ENCODE results near the gene TFF2. TPM values are rescaled to one million over a fixed set of nuclear protein-coding genes. Genes with fewer than 3 reads are reported as not detected.

TFF2 gene
- polyA plus RNA-seq, 3 donors = 0.13 TPM; not detected in 2

DNA sequence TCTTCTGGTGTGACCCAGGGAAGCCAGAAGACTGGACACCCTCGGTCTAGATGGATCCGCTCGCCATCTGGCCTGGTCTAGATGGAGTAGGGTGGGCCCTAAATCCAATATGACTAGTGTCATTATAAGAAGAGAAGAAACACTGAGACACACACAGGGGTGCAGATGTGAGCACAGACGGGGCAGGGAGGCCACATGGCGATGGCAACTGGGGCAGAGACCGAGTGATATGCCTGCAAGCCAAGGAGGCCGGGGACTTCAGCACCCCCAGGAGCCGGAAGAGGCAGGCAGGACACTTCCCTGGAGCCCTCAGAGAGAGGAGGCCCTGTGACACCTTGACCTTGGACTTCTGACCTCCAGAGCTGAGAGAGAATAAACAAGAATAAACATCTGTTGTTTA lies 30.0 kb downstream of the TFF2 start:
- no peak for DNase-seq

DNA sequence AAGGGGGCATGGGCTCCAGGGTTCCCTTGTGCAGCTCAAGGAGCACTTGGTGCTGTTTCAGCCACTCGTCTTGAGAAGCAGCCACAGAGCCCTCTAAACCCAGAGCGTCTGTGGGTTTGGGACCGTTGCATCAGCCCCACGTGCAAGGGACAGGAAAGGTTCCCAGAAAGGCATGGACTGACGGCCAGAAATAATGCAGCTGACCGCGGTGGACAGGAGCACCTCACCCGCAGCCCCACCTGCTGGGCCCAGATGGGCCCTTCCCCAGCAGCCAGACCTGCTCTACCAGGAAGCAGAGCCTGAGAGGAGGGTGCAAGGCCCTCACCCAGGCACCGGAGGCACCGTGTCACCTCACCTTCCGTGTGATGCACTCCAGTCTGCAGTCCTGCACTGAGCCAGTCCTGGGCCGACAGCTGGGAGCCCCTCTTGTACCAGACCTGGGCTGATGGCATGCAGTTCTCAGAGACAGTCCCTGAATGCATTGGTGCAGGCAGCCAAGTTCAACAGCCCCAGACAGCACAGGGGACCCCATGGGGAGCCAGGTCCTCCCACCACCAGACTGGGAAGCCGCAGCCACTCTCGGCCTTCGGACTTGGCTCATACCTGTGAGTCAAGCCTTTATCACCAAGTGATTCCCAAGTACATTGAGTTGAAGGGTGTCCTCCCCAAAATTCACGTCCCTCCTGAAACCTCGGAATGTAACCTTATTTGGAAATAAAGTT lies 30.8 kb downstream of the TFF2 start:
- no peak for DNase-seq

DNA sequence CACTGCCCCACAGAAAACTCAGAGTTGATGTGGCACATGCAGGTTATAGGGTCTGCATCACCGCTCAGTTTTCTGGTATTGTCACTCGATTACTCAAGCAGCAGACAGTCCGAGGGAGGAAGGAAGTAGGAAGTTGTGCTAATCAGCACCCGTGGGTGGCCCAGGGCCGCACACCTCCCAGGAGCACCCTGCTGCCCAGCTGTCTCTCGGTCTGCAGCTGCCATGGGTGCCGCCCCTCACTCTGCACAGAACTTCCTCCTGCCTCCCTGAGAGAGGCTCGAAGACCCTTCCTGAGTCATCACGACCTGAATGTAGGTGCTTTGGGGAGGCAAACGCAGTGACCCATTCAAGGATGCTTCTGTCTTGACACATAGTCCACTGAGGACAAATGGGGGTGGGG lies 31.4 kb downstream of the TFF2 start:
- no peak for DNase-seq

DNA sequence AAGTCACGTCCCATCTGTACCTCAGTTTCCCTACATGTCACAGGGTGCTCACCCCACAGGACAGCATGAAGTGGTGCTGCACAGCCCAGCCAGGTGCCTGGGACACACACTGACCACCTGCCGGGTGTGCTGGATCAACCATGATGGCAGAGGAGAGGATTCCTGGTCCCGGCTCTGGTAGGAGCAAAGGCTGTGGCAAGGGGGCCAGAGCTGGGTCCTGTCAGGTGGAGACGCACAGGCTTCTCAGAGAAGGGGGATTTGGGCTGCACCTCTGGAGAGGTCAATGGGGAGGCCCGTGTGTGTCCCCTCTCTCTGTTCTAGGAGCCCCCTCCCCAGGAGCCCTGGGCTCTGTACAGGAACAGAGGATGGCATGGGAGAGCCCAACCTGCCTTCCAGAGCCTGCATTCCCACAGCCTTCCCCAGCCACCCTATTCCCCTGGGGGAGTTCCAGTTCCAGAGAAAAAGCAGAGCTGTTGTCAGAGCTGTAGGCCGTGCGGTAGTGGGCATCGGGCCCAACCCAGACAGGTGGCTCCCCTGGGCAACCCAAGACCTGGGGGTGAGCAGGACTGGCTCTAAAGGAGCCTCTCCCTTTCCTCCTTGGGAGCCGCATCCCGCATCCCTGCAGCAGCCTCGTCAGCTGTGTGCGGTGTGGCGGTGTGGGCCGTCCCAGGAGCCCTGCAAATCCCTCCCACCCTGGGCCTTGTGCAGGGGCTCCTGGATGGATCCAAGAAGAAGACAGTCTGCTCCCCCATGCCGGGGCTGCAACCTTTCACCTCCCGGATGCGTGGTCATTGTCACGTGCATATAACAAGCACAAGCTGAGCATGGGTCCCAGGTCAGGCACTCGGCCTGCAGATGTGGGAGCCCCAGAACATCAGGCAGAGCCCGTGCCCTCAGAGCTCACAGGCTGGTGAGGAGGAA lies 32.7 kb downstream of the TFF2 start:
- no peak for DNase-seq

DNA sequence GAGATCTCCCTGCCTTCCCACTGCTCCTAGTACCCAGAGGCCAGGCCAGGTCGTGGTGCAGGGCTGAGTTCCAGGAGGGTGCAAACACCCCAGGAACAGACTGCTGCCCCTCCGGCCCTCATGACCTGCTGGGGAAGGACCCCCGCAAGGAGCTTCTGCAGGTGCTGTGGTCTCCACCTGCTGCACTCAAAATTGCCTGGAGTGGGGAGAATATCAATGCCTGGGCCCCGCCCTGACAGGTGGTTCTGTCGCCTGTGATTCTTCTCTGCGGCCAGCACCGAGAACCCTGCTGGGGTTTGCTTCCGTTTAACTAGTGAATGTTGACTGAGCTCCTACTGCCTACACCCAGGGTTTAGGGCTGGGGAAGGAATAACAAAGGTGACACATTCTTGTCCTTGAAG lies 33.5 kb downstream of the TFF2 start:
- DNase-seq = no peak

DNA sequence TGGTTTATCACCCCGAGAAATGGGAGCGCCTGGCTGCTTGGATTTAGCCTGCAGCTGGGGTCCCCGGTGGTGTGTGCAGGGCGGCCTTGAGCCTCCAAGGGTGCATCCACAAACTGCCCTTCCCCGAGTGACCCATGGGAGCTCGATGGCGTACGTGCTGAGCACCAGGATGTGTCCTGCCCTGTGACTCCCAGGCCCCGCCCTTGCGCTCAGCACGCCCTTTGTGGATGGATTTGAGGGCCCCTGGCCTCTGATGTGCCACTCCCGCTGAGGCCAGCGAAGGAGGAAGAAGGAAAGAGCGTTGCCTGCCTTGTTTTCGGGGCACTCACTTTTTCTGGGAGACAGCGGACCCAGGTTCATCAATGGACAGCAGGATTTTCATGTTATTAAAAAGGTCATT lies 33.9 kb downstream of the TFF2 start:
- DNase-seq = no peak

DNA sequence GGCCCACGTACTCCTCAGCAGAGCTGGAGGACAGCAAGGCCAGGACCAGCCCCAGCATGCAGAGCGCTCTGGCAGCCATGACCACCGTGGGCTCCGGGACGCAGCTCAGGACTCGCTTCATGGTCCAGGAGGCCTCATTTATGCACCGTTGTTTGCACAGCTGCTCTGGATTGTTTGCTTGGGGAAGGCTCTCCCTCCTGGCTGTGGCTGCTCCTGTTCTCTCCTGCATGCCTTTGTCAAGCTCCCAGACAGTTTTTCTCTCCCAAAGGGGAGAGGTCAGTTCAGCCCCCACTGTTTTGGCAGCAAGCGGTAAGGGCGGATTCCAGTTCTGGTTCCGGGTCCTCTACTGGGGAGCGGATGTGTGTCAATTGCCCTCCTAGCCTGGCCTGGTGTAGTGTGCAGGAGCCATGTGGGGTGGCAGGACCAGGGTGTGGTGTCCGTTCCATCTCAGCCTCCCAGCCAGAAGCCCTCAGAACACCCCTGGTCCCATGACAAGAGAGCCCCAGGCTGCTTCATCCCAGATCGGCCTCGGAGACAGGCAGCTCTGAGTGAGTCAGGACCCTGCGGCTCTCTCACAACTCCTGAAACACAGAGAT lies 35.4 kb downstream of the TFF2 start, which contains the start of gene TFF3:
TSS of gene TFF3 (minus strand) at position 114 of the 596 bp plus-strand sequence. CDS start at position 79, 35 bp downstream.
- DNase-seq = peak; percentile 84

DNA sequence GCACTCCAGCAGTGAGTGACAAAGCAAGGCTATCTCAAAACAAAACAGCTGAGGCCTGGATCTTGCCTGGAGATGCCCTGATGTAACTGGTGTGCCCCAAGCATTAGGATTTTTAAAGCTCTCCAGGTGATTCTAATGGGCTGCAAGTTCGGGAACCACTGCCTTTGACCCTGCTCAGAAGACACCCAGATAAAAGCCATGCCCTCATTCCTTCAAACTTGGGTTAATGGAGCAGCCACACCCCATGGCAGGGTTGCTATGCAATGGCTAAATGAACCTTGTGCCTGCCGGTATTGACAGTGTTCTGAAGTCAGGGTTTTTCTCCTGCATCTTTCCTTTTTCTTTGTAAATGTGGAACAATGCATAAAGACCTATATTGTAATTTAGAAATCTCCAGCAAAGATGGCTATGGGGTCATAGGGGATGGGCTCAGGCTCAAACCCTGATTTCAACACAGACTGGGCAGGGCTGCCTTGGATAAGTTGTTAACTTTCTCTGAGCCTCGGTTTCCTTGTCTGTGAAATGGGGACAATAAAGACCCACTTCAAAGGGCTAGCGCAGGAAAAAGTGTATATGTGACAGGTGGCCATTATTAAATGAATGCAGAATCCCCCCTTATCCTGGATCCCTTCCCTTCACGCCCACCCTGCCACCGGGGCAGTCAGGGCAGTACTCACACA lies 36.0 kb downstream of the TFF2 start:
- no peak for DNase-seq

DNA sequence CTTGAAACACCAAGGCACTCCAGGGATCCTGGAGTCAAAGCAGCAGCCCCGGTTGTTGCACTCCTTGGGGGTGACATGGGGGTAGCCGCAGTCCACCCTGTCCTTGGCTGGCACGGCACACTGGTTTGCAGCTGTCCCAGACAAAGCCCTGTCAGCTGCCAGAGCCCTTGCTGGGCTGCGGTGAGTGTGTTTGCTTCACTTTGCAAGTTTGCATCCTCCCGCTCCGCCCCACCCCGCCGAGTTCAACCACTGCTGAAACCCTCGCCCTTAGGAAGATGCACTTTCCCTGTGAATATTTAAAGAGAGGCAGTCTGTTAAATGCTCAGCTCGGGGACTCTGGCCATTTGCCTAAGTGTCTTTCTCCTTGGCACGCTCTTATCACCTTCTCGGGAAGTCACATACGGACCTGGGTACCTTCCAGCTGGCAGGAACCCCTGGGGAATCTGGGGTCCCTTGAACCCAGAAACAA lies 37.3 kb downstream of the TFF2 start:
- no peak for DNase-seq

DNA sequence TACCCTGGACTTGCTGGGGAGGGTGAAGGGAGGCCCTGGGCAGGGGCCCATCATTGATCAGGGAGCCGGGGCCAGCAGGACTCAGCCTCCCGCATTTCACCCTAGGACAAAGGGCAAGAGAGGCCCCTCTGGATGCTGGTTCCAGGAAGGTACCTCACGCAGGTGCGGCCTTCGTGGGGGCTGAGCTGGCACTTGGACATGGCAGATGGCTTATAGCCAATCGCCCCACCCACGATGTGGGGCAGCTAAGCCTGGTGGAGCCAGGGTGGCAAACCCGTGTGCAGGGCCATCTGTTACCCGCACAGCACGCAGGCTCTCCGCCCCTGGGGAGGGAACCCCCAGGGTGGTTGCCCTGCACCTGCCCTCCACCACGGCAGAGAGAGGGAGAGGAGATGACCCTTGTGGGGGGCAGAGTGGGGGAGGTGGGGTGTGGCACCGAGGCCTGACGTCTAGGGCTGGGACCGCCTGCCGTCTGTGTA lies 38.1 kb downstream of the TFF2 start:
- no peak for DNase-seq

DNA sequence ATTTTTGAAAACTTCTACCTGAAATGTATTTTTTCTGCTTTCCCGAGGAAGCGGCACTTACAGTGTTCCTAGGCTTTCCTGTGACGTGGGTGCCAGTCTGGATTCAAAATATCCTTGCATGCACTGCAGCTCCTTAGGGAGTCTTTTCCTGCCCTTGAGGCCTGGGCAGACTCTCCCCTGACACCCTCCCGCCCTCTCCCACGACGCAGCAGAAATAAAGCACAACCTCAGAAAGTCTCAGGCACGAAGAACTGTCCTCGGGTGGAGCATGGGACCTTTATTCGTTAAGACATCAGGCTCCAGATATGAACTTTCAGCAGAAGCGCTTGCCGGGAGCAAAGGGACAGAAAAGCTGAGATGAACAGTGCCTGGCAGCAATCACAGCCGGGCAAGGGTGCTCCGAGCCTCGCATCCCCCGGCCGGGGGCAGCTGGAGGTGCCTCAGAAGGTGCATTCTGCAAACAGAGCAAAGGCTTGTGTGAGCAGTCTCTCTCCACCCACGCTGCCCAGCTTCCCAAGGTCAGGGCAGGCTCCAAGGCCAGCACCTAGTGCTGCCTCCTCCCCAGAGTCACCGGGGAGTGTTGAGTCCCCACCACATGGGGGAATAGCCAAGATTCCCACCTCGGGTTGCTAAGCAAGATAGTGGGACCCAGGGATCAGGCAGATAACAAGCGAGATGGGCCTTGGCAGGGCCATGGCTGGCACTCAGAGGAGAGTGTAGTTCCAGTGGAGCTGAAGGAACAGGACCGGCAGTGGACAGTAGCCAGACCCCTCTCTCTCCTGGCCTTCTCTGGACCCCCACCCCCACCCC lies 38.8 kb downstream of the TFF2 start:
- DNase-seq = no peak

DNA sequence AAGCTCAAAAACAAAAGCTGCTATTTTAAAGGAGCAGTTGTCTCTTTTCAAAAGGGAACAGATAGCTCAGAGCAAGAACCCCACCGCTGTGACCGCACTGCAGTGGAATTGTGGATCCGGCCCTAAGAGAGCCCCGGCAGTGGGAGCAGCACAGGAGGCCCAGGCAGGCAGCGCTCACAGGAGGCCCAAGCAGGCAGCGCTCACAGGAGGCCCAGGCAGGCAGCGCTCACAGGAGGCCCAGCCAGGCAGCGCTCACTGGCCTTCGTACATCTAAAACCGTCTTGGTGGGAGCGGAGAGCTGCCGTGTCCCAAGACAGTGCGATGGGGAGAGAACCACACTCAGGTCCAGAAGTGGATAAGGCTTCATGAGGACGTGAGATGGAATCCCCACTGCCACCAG lies 39.6 kb downstream of the TFF2 start:
- DNase-seq = no peak

DNA sequence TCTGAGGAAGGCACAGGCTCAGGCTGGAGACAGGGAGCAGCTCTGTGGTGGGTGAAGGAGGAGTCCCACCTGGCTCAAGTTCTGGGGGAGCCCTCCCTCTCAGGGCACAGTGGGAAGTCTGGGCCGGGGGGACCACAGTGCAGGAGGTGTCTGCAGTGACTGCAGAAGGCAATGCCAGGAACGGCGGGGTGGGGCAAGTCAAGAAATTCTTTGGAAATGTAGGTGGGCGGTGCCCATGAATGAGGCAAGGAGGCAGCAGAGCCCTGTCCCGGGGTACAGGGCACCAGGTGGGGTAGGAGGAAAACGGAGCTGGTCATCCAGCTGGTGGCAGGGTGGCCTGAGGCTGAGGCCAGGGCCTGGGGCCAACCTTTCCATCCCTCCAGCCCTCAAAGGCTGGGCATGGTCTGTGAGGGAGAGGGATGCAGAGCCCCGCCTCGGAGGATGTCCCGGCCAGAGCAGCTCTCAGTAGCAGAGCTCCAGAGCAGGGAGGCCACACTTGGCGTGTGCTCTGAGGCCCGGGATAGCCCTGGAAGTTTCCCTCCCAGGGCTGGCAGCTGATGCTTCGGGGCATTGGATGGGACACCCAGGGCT lies 40.3 kb downstream of the TFF2 start:
- no peak for DNase-seq

DNA sequence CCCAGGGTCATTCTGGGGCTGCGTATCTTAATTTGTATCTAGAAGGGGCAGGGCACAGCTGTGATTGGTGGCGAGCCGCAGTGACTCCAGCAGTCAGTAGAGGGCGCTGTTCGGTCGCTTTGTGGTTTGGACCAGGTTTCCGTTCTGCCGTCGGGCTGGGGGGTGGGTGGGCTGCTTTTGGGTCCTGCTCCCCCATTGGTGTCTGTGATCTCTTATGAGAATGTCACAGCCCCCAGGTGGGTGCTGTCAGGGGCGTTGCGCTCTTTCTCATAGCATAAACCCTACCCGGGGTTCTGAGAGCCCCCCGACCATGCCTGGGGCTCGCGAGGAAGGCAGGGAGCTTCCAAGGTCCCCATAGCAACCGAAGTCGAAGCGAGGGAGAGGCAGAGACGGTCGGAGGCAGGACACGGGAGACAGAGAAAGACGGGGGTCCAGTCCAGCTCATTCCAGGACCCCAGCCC lies 41.0 kb downstream of the TFF2 start:
- peak; percentile 52 for DNase-seq

DNA sequence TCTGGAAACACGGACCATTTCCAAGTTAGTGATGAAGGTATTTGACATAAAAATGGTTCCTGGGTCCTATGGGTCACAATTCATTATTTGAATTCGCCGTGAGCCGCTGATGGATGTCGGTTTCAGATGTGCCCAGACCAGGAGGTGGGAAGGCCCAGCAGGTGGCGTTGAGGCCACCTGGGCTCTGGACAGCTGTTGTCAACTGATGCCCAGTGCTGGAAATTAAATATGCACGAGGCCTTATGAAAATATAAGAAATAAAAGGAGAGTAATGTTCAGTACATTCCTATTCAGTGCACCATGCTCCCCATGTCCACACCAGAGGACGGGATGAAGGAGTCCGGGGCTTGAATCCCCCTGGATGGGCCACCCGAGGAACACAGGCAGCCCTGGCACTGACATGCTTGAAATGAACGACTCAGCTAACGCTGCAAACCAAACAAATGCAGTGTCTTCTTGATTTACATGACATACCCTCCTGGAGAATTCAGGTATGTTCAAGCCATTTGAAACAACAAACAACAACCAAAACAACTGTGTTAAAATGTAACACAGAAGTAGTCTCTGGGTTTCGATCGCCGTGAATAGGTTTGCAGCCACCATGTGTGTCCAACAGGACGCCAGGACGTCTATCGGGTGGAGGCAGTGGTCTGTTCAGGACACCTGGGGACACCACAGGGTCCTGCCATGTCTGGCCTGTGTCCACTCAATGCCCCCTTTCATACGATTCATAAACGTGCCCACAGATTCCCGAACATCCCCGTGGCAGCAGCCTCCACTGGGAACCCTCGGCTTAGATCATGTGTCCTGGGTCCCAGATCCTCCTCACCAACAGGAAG lies 41.7 kb downstream of the TFF2 start:
- no peak for DNase-seq

DNA sequence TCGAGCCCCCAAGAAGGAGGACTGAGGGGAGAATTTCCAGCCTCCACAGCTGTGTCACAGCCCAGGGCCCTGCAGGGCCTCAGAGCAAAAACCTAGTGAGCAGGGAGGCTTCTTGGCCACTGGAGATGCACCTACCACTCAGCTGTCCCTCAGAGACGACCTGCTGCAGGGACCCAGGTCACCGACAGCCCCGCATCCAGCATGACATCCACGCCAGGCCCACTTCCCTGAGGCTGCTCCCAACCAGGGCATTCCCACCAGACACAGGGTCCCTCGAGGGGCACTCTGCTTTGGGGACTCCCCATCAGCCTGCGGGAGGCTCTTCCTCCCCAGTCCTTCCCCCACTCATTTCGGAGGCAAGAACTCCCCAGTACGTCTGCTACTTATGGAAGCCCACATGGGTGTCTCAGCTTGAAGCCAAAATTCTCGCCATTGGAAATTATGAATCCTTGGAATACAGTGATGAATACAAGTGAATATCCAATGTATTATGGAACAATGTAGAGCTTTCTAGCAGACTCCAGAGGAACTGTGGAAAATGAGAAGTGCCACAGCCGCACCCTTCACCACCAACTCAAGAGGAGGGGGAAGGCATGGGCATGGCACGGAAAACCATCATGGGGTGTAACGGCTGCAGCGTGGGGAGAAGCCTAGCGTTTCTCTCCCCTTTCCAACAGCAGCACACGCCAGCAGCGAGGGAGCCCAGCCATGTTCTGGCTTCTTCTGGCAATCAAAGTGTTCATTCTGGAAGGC lies 42.5 kb downstream of the TFF2 start:
- DNase-seq = no peak

DNA sequence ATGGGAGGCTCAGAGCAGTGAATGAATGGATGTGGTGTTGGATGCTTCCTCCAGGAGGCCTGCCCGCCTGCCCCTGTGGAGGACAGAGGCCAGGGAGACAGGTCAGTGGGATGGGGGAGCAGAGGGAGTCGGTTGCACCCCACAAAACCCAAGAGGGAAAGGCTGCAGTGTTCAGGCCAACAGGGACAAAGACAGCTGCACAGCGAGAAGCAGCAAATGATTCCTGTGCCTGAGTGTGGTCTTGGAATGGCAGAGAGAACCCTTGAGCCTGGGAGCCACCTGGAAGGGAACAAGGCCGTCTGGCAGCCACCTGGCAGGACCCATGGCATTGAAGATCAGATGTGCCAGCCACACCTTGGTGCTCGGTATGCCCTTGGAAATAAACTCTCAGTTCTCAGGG lies 43.7 kb downstream of the TFF2 start:
- no peak for DNase-seq

DNA sequence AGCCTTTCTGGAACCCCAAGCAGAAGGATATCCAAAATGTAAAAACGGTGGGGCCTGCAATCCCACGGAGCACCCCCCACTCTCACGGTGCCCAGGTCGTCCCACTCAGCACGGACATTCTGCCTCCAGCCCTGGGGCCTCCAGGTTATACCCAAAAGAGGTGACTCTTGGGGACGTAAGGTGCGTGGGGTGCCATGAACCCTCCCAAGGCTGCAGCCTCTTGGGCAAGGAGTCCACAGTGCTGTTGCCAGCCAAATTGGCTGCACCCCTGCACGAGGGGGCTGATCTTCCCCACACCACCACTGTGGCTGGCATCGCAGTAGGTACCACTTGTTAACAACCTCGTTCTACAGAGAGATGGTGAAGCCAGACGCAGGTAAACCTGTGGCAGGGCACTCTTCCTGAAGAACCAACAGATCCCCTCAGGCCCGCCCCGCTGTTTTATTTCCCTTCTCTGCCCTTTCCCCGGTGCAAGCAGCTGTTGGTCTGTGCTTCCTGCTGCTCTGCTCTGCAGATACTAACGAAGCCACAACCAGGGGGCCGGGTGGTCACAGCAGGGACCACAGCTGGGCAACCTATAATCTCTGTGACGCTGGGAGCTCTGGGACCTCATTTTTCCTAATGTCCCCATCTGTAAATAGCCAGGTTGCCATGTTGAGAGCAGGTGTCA lies 44.3 kb downstream of the TFF2 start:
- DNase-seq = no peak

All from renal pelvis (tissue), 4 donors.